ENCODE results near the gene VWA2.

VWA2 gene

DNA sequence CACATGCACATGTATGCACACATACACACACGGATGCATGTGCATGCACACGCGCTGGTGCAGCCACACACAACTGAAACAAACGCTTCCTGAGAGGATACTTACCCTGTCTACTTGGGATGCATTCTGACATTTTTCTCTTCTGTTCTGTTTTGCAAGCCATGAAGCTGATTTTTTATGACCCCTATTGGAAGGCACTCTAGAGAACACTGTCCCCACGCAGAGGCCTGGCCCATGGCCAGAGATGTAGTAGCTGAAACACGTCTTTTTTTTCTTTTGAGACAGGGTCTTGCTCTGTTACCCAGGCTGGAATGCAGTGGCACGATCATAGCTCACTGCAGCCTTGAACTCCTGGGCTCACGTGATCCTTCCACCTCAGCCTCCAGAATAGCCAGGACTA lies 47.9 kb downstream of the VWA2 start:
- no peak for DNase-seq (ENCODE audit: low spot score)
- in situ Hi-C loops (cut with MboI; ENCODE audit: low sequenced_read_pairs, unreplicated experiment): loop anchor here (25.0 kb wide), 1 partner anchor 850 kb away; no protein-coding TSS in a partner anchor
- TF ChIP-seq, protein P1, sequence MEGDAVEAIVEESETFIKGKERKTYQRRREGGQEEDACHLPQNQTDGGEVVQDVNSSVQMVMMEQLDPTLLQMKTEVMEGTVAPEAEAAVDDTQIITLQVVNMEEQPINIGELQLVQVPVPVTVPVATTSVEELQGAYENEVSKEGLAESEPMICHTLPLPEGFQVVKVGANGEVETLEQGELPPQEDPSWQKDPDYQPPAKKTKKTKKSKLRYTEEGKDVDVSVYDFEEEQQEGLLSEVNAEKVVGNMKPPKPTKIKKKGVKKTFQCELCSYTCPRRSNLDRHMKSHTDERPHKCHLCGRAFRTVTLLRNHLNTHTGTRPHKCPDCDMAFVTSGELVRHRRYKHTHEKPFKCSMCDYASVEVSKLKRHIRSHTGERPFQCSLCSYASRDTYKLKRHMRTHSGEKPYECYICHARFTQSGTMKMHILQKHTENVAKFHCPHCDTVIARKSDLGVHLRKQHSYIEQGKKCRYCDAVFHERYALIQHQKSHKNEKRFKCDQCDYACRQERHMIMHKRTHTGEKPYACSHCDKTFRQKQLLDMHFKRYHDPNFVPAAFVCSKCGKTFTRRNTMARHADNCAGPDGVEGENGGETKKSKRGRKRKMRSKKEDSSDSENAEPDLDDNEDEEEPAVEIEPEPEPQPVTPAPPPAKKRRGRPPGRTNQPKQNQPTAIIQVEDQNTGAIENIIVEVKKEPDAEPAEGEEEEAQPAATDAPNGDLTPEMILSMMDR (IDR thresholded peaks at IDR 0.05; ENCODE audit: borderline replicate concordance, control extremely low read depth, extremely low read depth, insufficient read depth, missing control alignments): no peak

DNA sequence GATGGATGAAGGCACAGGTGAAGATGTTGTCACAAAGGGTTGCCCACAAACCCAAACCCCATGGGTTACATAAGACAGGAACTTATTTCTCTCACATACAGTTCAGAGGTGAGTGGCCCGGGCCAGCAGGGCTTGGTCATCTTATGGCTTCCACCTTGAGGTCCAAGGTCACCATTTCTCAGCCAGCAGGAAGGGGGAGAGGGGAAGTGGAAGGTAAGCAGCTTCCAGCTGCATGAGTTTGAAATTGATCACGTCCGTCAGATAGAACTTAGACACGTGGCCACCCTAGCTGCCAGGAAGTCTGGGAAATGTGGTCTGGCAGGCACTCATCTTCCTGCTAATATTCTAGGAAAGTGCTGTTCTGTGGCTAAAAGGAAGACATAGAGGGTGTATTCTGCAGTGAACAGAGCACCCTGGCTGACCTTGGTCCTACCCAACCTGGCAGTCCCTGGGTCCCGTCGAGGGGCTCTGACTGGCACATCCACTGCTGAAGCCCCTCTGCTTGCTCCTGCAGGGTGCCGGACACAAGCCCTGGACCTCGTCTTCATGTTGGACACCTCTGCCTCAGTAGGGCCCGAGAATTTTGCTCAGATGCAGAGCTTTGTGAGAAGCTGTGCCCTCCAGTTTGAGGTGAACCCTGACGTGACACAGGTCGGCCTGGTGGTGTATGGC lies 49.5 kb downstream of the VWA2 start:
- no peak for DNase-seq (ENCODE audit: low spot score)
- TF ChIP-seq, protein P1 (IDR thresholded peaks at IDR 0.05; ENCODE audit: borderline replicate concordance, control extremely low read depth, extremely low read depth, insufficient read depth, missing control alignments): no peak
- in situ Hi-C loops (cut with MboI; ENCODE audit: low sequenced_read_pairs, unreplicated experiment): loop anchor here (25.0 kb wide), 1 partner anchor 849 kb away; no protein-coding TSS in a partner anchor

DNA sequence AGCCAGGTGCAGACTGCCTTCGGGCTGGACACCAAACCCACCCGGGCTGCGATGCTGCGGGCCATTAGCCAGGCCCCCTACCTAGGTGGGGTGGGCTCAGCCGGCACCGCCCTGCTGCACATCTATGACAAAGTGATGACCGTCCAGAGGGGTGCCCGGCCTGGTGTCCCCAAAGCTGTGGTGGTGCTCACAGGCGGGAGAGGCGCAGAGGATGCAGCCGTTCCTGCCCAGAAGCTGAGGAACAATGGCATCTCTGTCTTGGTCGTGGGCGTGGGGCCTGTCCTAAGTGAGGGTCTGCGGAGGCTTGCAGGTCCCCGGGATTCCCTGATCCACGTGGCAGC lies 50.0 kb downstream of the VWA2 start:
- in situ Hi-C loops (cut with MboI; ENCODE audit: low sequenced_read_pairs, unreplicated experiment): loop anchor here (25.0 kb wide), 1 partner anchor 848 kb away; no protein-coding TSS in a partner anchor
- TF ChIP-seq, protein P1 (IDR thresholded peaks at IDR 0.05; ENCODE audit: borderline replicate concordance, control extremely low read depth, extremely low read depth, insufficient read depth, missing control alignments): no peak
- no peak for DNase-seq (ENCODE audit: low spot score)

DNA sequence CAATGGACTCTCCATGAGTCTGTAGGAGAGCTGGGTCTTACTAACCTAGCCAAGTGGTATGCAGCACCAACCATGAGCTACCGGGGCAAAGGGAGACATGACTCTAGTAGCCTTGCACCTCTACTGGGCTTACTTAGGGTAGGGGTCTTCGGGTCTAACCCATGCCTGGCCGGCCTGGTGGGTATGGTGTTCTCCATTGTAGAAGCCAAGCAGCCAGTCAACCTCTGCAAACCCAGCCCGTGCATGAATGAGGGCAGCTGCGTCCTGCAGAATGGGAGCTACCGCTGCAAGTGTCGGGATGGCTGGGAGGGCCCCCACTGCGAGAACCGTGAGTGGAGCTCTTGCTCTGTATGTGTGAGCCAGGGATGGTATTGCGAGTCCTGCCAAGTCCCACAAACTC lies 51.0 kb downstream of the VWA2 start:
- TF ChIP-seq, protein P1 (IDR thresholded peaks at IDR 0.05; ENCODE audit: borderline replicate concordance, control extremely low read depth, extremely low read depth, insufficient read depth, missing control alignments): no peak
- in situ Hi-C loops (cut with MboI; ENCODE audit: low sequenced_read_pairs, unreplicated experiment): loop anchor here (25.0 kb wide), 1 partner anchor 847 kb away; no protein-coding TSS in a partner anchor
- DNase-seq (ENCODE audit: low spot score): no peak

DNA sequence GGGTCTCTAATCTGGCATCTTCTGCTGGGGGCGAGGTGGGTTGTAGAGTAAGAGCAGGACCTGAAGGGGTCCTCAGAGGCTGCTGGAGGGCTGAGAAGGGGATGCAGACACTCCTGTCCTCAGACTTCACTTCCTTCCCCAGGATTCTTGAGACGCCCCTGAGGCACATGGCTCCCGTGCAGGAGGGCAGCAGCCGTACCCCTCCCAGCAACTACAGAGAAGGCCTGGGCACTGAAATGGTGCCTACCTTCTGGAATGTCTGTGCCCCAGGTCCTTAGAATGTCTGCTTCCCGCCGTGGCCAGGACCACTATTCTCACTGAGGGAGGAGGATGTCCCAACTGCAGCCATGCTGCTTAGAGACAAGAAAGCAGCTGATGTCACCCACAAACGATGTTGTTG lies 52.0 kb downstream of the VWA2 start:
- TF ChIP-seq, protein P1 (IDR thresholded peaks at IDR 0.05; ENCODE audit: borderline replicate concordance, control extremely low read depth, extremely low read depth, insufficient read depth, missing control alignments): no peak
- in situ Hi-C loops (cut with MboI; ENCODE audit: low sequenced_read_pairs, unreplicated experiment): loop anchor here (25.0 kb wide), 1 partner anchor 846 kb away; no protein-coding TSS in a partner anchor
- no peak for DNase-seq (ENCODE audit: low spot score)

DNA sequence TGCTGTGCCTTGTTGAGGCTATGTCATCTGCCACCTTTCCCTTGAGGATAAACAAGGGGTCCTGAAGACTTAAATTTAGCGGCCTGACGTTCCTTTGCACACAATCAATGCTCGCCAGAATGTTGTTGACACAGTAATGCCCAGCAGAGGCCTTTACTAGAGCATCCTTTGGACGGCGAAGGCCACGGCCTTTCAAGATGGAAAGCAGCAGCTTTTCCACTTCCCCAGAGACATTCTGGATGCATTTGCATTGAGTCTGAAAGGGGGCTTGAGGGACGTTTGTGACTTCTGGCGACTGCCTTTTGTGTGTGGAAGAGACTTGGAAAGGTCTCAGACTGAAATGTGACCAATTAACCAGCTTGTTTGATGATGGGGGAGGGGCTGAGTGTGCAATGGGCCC lies 52.5 kb downstream of the VWA2 start:
- TF ChIP-seq, protein P1 (IDR thresholded peaks at IDR 0.05; ENCODE audit: borderline replicate concordance, control extremely low read depth, extremely low read depth, insufficient read depth, missing control alignments): no peak
- no peak for DNase-seq (ENCODE audit: low spot score)
- in situ Hi-C loops (cut with MboI; ENCODE audit: low sequenced_read_pairs, unreplicated experiment): loop anchor here (25.0 kb wide), 1 partner anchor 846 kb away; no protein-coding TSS in a partner anchor

Measured in GM13976 (cell line).